ENCODE data around the gene ERC2. TPM values are rescaled to one million over a fixed set of nuclear protein-coding genes. Genes with fewer than 3 reads are reported as not detected.

ERC2 gene
- total RNA-seq, 2 donors from 2014 or later: 1.2 TPM; not detected in 1

- ATAC-seq (ENCODE audit: insufficient number of reproducible peaks, low FRiP score, low read depth): no peak
These were observed 751.5 kb downstream of the ERC2 start for GRCh38 chr3:55716611-55717225.

GRCh38 chr3:55716044-55716443 is 752.2 kb downstream of the ERC2 start:
- no peaks in the 10 kb centered on the region for H3K36me3 ChIP-seq
- DNase-seq (ENCODE audit: low spot score): no peak
- no peaks in the 10 kb centered on the region for H3K4me1 ChIP-seq (ENCODE audit: control insufficient read depth in 1 of 2, low read depth in 2 of 2)
- H3K27me3 ChIP-seq (replicated peaks; ENCODE audit: insufficient read depth): no peaks in the 10 kb centered on the region
- H3K9me3 ChIP-seq: no peaks in the 10 kb centered on the region
- TF ChIP-seq CTCF (IDR thresholded peaks at IDR 0.05): no peak
- no peak overlapping the region for H3K4me3 ChIP-seq
- H3K27ac ChIP-seq: no peak overlapping the region
- no peak for ATAC-seq (ENCODE audit: insufficient number of reproducible peaks, low FRiP score, low read depth)

More at GRCh38 chr3:55716611-55717225, 751.5 kb downstream of the ERC2 start:
- Histone ChIP-seq H3K36me3 (no peaks in the 10 kb centered on the region), H3K4me3 (no peak overlapping the region), H3K4me1 (ENCODE audit: control insufficient read depth in 1 of 2, low read depth in 2 of 2) (no peaks in the 10 kb centered on the region), H3K27me3 (replicated peaks; ENCODE audit: insufficient read depth) (no peaks in the 10 kb centered on the region), H3K9me3 (no peaks in the 10 kb centered on the region), H3K27ac (no peak overlapping the region)
- no peak for TF ChIP-seq CTCF (IDR thresholded peaks at IDR 0.05)
- no peak for DNase-seq (ENCODE audit: low spot score)

- TF ChIP-seq CTCF (IDR thresholded peaks at IDR 0.05): no peak
- ATAC-seq (ENCODE audit: insufficient number of reproducible peaks, low FRiP score, low read depth): no peak
- H3K4me3 ChIP-seq: no peak overlapping the region
- no peak overlapping the region for H3K27ac ChIP-seq
- H3K27me3 ChIP-seq (replicated peaks; ENCODE audit: insufficient read depth): no peaks in the 10 kb centered on the region
- no peaks in the 10 kb centered on the region for H3K4me1 ChIP-seq (ENCODE audit: control insufficient read depth in 1 of 2, low read depth in 2 of 2)
- DNase-seq (ENCODE audit: low spot score): no peak
- no peaks in the 10 kb centered on the region for H3K9me3 ChIP-seq
- no peaks in the 10 kb centered on the region for H3K36me3 ChIP-seq
These were observed 754.2 kb downstream of the ERC2 start for GRCh38 chr3:55714057-55714456.

GRCh38 chr3:55711646-55712045 is 756.6 kb downstream of the ERC2 start:
- TF ChIP-seq CTCF (IDR thresholded peaks at IDR 0.05): no peak
- Histone ChIP-seq H3K4me1 (ENCODE audit: control insufficient read depth in 1 of 2, low read depth in 2 of 2) (no peaks in the 10 kb centered on the region), H3K27ac (no peak overlapping the region), H3K9me3 (no peaks in the 10 kb centered on the region), H3K4me3 (no peak overlapping the region), H3K27me3 (replicated peaks; ENCODE audit: insufficient read depth) (no peaks in the 10 kb centered on the region), H3K36me3 (no peaks in the 10 kb centered on the region)
- ATAC-seq (ENCODE audit: insufficient number of reproducible peaks, low FRiP score, low read depth) (no peak), DNase-seq (ENCODE audit: low spot score) (no peak)

GRCh38 chr3:55709411-55710012 is 758.8 kb downstream of the ERC2 start:
- TF ChIP-seq CTCF (IDR thresholded peaks at IDR 0.05): no peak

More at GRCh38 chr3:55709411-55710012, 758.8 kb downstream of the ERC2 start:
- Histone ChIP-seq H3K4me1 (ENCODE audit: control insufficient read depth in 1 of 2, low read depth in 2 of 2) (no peaks in the 10 kb centered on the region), H3K4me3 (no peak overlapping the region), H3K36me3 (no peaks in the 10 kb centered on the region), H3K9me3 (no peaks in the 10 kb centered on the region), H3K27me3 (replicated peaks; ENCODE audit: insufficient read depth) (no peaks in the 10 kb centered on the region), H3K27ac (no peak overlapping the region)
- ATAC-seq (ENCODE audit: insufficient number of reproducible peaks, low FRiP score, low read depth) (no peak), DNase-seq (ENCODE audit: low spot score) (no peak)
